ENCODE results near the gene MCM8.

The MCM8 gene

DNA sequence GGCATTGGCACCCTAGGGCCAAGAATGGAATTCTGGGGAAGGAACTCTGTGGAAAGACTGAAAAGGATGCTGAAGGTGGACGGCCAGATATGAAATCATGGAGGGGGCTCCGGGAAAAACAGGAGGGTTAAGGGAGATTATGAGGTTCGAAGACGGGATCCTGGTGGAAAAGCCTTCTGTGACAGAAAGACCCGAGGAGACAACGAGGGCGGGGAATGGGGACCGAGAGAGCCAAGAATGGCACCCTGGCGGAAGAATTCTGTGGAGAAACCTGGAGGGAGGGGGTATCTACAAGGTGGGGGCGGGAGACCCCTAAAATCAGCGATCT lies 545 bp upstream of the MCM8 start:
- no peak for DNase-seq

DNA sequence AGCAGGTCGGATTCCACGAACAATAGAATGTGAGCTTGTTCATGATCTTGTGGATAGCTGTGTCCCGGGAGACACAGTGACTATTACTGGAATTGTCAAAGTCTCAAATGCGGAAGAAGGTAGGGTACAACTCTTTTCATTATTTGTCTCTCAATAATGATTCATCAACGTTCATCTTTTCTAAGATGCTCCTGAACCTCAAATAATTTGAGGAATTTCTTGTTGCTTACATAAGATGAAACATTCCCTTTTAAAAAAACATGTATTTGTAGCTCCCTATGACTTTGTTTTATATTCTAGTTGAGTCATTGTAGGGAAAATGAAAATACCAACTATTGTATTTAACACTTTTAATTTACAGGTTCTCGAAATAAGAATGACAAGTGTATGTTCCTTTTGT lies 17.0 kb downstream of the MCM8 start:
- no peak for DNase-seq

DNA sequence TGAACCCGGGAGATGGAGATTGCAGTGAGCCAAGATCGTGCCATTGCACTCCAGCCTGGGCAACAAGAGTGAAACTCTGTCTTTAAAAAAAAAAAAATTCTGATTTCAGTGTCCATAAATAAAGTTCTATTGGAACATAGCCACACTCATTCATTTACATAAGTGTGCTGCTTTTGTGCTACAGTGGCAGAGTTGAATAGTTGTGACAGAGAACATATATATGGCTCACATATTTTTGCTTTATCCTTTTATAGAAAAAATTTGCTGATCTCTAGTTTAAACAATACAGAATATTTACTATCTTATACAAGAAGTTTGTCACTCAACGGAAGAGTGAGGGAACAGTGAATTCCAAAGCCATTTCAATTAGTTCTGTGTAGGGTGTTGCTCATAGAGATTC lies 18.0 kb downstream of the MCM8 start:
- no peak for DNase-seq

DNA sequence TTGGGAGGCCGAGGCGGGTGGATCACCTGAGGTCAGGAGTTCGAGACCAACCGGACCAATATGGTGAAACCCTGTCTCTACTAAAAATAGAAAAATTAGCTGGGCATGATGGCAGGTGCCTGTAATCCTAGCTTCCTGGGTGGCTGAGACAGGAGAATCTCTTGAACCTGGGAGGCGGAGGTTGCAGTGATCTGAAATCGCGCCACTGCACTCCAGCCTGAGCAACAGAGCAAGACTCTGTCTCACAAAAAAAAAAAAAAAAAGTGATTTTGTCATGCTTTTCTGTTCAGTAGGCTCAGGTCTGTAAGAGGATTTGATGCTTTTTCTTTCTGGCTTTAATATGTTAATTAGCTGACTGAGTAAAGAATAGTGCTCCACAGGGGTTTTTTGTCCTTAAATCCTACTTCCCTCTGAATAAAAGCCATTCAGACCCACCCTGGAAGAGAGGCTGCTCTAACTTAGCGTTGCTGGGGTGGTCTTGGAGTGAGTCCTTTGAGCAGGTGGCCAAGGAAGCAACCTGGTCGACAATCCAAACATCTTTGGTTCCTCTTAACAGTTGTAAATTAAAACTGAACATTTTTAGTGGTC lies 19.0 kb downstream of the MCM8 start:
- no peak for DNase-seq

DNA sequence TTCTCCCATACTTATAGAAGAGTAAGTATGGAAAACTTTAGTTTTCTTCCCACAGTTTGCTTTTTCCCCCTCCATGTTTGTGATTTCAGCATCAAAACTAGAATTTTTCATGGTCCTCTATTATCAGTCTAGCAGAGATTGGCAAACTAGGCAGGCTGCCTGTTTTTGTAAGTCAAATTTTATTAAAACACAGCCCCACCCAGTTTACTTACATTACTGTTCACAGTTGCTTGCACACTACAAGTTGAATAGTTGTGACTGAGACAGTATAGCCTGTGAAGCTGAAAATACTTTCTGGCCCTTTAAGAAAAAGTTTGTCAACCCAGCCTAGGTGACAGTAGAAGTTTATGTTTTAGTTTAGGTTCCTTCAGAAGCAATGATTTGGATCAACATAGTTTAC lies 19.5 kb downstream of the MCM8 start:
- no peak for DNase-seq

DNA sequence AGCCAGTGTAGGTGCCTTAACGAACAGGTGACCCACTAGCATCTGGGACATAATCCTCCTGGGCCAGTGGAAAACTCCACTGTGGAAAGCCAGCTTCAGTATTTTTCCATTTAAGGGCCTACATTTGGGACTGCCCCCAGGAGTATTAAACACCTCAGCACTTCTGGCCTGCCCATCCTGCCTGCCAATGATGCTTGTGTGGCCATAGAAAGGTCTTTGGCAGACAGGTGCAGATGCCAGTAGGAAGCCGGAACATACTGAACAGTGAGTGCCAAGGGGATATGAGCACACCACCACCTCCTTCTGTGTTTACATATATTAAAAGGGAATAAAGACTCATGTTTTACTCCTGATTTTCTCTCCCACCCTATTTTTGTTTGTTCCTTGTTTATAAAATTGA lies 19.9 kb downstream of the MCM8 start:
- DNase-seq, result no peak

DNA sequence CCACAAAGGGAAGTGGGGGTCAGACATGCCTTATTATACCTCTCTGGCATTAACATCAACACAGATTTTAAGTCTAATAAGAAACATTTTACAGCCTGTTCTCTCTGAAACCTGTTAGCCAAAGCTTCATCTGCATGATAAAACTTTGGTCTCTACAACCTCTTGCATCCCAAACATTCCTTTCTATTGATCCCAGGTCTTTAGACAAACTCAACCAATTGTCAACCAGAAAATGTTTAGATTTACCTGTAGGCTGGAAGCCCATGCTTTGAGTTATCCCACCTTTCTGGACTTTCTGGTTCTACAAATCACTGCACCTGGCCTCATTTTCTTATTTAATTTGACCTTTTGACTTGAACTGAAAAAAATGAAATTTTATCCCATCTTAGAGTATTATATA lies 20.8 kb downstream of the MCM8 start:
- no peak for DNase-seq

DNA sequence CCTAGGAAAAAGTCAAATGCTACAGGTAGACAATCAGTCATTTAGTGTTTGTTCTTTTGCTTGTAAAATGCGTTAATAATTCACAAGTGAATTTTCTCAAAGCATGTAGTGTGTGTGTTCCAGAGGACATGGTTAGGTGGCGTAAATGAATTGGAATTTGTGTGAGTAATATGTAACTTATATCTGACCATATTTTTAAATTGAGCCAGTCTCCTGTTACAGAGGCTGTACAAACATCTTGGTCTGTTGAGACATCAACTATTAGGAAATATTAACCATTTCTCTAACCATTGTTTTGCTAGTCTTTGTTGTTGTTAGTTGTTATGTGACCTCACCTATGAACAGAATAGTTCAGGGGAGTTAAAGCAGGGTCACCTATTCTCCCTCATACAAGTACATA lies 22.7 kb downstream of the MCM8 start:
- DNase-seq, result no peak

DNA sequence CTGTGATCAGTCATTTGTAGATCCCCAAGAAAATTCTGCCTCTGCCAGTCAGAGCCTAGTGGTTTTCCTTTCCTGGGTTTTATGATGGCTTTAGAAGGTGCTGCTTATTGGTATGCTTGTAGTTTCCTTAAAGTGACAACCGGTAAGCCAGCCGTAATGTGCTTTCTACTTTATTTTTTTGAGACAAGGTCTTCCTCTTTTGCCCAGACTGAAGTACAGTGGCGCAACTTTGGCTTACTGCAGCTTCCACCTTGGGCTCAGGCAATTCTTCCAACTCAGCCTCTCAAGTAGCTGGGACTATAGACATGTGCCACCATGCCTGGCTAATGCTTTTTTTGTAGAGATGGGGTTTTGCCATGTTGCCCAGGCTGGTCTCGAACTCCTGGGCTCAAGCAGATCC lies 23.5 kb downstream of the MCM8 start:
- DNase-seq, result no peak

DNA sequence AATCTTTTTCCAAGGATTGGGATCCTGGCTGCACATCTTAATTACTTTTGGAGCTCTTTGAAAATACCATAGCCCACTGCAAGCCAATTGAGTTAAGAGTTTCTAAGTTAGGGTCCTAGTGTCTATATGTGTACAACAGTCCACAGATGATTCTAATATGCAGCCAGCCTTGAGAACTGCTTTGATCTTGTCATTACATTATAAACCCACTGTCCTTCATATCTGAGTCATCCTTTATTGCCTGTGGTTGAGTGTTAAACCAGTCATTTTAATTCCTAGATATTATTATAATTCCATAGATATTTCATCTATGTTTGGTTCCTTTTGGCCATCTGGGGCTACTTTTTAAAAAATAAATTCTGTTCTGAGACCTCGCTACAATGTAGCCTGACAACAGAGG lies 24.1 kb downstream of the MCM8 start:
- DNase-seq, result no peak

DNA sequence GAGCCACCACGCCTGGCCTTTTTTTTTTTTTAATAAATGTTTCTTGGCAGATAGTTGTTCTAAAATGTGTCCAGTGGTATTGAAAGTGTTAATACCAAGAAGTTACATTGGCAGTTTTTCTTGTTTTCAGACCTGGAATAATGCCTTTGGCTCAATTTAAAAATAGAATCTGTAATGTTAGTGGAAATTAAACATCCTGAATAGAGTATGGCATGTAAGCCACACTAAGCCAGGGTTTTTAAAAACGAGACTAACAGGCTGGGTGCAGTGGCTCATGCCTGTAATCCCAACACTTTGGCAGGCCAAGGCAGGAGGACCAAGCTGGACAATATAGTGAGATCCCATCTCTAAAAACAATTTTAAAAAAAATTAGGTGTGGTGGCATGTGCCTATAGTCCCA lies 25.3 kb downstream of the MCM8 start:
- no peak for DNase-seq

DNA sequence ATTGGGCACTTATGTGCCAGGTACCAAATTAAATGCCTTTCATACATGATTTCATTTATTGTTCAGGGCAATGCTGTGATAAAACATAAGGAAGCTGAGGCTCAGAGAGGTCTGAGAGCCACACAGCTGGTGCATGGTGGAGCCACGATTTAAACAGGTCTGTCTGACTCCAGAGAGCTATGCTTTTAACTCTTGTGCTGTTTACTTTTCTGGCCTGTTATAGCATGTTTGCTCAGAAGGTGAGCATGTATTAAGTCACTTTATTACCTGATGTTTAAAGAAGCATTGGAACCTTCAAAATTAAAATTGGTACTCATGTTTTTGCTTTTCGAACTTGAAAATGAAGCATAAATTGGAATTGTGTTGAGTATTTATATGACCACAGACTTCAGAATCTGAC lies 26.8 kb downstream of the MCM8 start:
- no peak for DNase-seq

DNA sequence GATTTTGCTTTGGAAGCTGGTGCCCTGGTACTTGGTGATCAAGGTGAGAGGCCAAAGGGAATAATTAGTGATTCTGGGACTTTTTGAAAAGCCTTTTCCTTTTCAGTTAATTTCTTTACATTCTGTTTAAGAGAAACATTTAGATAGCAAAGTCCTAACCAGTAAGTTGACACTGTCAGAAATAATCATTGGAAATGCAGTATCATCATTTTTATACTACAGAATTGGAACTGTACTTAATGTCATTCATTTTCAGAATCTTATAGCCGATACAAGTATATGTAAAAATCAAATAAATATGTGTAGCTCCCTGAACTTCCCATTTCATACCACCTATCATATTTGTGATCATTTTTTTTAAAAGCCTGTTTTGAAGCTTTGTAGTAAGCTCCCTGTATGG lies 27.5 kb downstream of the MCM8 start:
- DNase-seq, result no peak

DNA sequence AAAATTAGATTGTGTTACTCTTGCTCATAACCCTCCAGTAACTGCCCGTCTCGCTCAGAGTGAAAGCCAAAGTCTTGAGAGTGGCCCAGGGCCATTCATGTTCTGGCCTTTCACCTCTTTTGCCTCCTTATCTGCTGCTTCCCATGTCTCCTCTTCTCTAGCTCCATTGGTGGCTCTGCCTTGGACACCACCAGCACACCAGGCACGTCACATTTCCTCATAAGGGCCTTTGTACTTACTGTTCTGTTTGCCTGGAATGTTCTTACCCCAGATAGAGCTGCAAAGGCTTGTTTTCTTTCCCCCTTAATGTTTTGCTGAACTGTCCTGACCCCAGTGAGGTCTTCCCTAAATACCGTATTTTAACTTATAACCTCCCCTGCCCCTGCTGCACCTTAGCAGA lies 29.3 kb downstream of the MCM8 start:
- no peak for DNase-seq

DNA sequence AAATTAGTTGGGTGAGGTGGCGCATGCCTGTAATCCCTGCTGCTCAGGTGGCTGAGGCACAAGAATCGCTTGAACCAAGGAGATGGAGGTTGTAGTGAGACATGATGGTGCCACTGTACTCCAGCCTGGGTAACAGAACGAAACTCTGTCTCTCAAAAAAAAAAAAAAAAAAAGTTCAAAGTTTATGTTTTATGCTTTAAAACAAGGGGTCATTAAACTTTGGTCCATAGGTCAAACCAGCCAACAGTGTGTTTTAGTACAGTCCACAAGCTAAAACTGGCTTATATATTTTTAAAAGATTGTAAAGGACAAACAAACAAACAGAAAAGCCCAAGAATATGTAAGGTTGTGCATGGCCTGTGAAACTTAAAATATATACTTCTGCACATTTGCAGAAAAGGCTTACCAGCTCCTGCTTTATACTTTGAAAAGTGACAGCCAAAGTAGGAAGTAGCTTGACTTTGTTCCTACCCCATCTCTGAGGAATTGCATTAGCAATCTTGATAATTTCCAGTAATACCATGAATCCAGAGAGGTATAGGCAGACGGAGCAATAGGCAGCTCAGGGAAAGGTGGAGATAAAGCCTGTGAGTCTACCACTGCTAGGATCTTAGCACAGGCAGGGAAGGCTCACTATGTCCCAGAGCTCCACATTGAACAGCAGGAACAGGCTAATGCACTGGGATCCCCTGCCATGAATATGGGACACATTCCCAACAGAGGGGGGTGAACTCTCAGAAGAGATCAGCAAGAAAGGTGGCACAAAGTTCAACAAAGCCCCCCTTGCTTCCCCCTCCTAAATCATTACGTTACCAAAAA lies 30.5 kb downstream of the MCM8 start:
- DNase-seq, result no peak

DNA sequence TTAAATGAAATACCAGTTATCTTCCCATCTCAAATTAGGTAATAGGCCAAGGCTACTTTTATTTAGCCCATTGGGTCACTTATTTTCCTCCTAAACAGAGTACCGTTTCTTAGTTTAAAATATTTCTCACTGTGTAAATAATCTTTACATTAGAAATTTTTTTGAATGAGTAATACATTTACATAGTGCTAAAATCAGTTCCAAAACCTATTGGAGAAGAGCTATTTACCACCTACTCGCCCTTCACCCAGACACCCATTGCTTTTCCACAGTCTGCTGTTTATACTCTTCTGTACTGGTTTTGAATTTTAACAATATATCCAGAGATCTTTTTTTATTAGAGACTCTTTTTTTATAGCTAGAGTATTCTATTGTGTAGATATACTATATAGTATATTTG lies 36.9 kb downstream of the MCM8 start:
- no peak for DNase-seq

DNA sequence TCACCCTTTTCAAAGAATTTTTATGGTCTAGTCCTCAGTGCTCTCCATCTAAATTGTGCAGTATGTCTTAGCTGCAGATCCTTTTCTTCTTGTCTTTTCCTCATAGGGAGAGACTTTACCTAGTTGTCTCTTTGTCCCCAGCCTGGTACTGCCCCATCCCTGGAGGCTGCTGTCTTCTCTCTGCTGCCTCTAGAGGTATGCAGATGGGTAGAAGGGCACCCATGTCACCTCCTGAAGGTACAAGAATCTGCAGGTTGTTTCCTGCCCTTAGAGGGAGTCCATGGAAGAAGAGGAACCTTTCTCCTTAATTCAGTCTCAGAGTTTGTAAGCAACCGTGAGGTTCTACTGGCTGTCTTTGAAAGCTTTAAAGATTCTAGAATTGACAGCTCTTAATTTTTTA lies 39.1 kb downstream of the MCM8 start:
- DNase-seq, result no peak

DNA sequence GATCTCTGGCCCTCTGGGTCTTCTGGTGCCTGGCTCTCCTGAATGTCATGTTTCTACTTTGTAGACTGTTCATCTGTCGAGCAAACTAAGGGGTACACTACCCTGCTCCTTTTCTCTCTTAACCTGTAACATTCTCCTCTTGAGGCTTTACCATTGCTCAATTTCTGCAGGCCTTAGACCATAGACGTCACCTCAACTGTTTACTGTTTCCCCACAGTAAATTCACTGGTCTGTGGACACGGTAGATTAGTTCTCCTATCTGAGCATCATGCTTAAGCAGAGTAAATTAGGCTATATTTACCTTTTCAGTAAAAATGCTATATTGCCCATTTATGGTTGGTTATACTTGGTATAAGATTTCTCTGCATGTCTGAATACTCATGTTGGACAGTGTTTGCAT lies 40.5 kb downstream of the MCM8 start:
- DNase-seq, result no peak

DNA sequence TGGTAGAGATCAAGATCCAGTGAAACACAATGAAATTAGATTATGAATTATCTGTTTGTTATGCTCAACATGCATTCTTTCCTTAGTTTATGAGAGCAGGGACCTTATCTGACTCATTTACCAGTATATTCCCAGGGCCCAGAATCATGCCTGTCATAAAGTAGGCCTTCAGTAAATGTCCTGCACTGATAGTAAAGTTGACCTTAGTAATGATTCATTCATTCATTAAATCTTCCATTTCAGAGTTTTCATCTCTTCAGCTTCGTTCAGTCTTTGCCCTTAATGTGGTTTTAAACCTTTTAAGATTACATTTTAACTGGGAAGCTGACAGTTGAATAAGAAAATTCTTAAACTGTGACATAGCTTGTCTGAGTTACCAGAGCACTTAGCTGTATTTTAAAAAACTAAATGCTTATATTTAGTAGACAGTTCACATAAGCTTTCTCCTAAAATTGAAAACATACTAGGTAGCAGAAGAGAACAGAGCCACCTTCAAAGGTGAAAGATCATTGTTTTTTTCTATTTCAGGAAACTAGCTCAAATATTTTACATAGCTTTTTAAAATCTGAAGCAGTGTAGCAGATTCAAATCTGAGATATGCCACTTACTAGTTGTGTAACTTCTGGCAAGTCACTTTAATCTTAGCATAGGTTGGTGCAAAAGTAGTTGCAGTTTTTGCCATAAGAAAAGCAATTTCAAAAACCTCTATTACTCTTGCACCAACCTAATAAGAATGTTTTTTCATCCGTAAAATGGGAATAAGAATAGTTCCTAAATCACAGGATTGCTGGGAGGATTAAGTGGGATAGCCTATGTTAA lies 41.4 kb downstream of the MCM8 start:
- no peak for DNase-seq

DNA sequence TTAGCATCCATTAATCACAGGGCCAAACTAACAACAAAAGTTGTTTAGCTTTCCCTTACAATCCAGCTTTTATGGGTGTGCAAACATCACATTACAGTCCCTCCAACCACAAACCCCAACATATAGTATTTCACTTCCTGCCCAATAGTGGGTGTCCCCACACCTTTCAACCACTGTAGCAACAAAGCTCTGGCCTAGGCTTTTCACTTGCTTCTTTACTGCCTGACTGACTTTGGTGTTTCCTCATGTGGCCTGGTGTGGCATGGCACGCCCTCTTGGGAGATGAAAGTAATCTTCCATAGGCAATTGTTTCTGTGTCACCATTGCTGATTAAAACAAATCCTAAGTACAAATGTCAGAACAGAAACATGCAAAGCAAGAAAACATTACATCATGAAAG lies 46.3 kb downstream of the MCM8 start:
- DNase-seq, result no peak

DNA sequence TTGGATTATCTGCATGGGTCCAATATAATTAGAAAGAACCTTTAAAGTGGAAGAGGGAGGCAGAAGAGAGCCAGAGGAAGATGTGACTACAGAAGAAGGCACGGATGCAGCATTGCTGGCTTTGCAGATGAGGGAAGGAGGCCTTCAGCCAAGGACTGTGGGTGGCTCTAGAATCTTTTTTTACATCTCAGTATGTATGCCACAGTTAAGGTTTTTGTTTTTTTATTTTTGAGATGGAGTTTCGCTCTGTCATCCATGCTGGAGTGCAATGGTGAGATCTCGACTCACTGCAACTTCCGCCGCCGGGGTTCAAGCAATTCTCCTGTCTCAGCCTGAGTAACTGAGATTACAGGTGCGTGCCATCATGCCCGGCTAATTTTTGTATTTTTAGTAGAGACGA lies 49.3 kb downstream of the MCM8 start:
- no peak for DNase-seq

DNA sequence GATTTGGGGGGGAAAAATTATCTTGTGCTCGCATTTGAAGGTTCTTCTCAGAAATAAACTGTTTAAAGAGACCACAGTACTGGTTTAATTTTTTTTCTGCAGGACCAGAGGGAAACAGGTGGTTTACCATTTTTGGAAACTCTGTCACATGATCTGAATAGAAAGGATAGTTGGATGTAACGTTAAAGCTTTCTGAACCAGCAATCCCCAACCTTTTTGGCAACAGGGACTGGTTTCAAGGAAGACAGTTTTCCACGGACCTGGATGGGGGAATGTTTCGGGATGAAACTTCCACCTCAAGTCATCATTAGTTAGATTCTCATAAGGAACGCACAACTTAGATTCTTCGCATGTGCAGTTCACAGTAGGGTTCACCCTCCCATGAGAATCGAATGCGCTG lies 50.4 kb downstream of the MCM8 start:
- DNase-seq, result no peak

DNA sequence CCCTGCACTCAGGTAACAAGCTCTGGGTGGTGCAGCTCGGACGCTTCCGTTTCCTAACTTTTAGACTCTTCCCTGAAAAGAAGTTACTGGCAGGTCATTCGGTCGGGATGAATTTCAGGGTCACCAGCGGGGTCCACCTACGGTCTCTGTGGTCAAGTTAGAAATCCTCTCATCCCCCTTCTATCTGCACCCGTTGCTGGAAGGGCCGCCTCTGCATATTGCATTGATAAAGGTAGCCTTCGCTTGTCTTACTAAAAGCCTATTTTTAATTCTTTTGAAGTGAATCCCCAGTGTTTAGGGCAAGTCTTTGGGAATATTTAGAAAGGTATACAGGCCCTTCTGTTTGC lies 56.1 kb downstream of the MCM8 start:
- no peak for DNase-seq

DNA sequence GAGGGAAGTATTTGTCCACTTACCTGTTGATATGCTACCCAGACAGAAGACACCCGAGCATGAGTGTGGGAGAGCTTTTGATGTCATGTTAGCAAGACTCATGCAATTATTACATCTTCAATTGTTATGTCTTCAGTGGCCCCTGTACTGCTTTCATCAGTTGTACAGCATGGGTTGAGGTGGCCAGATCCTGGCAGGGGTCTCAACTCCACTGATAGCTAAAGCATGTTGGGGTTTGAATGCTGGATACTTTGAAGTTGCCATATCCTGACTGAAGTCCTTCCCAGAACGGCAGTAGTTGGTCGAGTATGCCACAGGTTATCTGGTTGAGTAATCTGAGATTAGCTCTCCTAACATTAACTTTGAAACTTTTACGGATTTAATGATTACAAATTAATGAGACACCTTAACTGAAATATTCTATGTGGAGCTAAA lies 56.7 kb downstream of the MCM8 start:
- no peak for DNase-seq

Measured in activated naive CD4-positive, alpha-beta T cell (primary cell).